H1 (cell line): ENCODE data around the gene TRIM61. TPM values are rescaled to one million over a fixed set of nuclear protein-coding genes. Genes with fewer than 3 reads are reported as not detected.

Source experiments
- CTCF ChIA-PET: fragments of 300-600 bp; sonication (Branson Sonifier 250); formaldehyde crosslinking; loops from one replicate; lab custom pipeline; 2021; ENCODE audit not compliant: partially characterized antibody; lab: Charles Lee
- POLR2A ChIA-PET: fragments of 300-600 bp; sonication (Branson Sonifier 250); formaldehyde crosslinking; loops from one replicate; lab custom pipeline; 2021; ENCODE audit warnings: inconsistent platforms; ENCODE audit not compliant: partially characterized antibody; lab: Charles Lee
- DNase-seq, 2 experiments: peaks; one replicate each; pipeline versions ENCODE4 v3.0.0 to v3.0.0-alpha.2; 2010 to 2022; ENCODE audit warnings: low spot score in 2 of 2, low read depth in 1 of 2, mixed read lengths in 1 of 2
- FAIRE-seq: peaks from 2 replicates; lab custom pipeline; 2011; peaks lifted over from hg19 to GRCh38; lab: Jason Lieb, UNC
- H2AFZ ChIP-seq: 2 replicates; pipeline ENCODE4 v1.8.1; 2012; ENCODE audit warnings: low read length, inconsistent platforms
- H2AK5ac ChIP-seq: 2 replicates; pipeline ENCODE4 v1.6.1; 2013; ENCODE audit warnings: low read depth, low read length
- H2BK120ac ChIP-seq: replicated peaks from 2 replicates; pipeline ENCODE3; 2013; ENCODE audit warnings: low read depth, low read length, inconsistent platforms
- H2BK12ac ChIP-seq: 2 replicates; pipeline ENCODE4 v1.6.1; 2013; ENCODE audit warnings: low read depth, low read length
- H2BK15ac ChIP-seq: 2 replicates; pipeline ENCODE4 v1.6.1; 2013; ENCODE audit warnings: low read length
- H2BK20ac ChIP-seq: 2 replicates; pipeline ENCODE4 v1.6.1; 2013; ENCODE audit warnings: low read length
- H2BK5ac ChIP-seq: 2 replicates; pipeline ENCODE4 v1.6.1; 2013; ENCODE audit warnings: low read depth, low read length
- H3K14ac ChIP-seq: 2 replicates; pipeline ENCODE4 v1.6.1; 2013; ENCODE audit warnings: inconsistent platforms; ENCODE audit not compliant: insufficient read length
- H3K18ac ChIP-seq: 2 replicates; pipeline ENCODE4 v1.6.1; 2013; ENCODE audit warnings: low read length; ENCODE audit errors: extremely low read depth
- H3K23ac ChIP-seq: 2 replicates; pipeline ENCODE4 v1.6.1; 2013; ENCODE audit warnings: inconsistent platforms; ENCODE audit not compliant: insufficient read length
- H3K23me2 ChIP-seq: 2 replicates; pipeline ENCODE4 v1.6.1; 2013; ENCODE audit warnings: low read depth, low read length
- H3K27ac ChIP-seq: 2 replicates; pipeline ENCODE4 v1.6.1; 2011; ENCODE audit warnings: low read depth, low read length, inconsistent platforms
- H3K27me3 ChIP-seq, 4 experiments: replicated peaks in 1 of 4; 1 replicate in 1 of 4; 2 replicates in 3 of 4; pipeline versions ENCODE4 v1.6.1 to v1.8.1; 2011 to 2013; ENCODE audit warnings: low read length in 3 of 4, mild to moderate bottlenecking in 3 of 4, inconsistent platforms in 2 of 4, mixed read lengths in 2 of 4, moderate library complexity in 1 of 4; ENCODE audit not compliant: control insufficient read depth in 3 of 4, insufficient read depth in 3 of 4; ENCODE audit errors: extremely low read depth in 1 of 4
- H3K36me3 ChIP-seq, 4 experiments: 2 replicates each; pipeline versions ENCODE4 v1.6.1 to v1.8.1; 2011 to 2013; ENCODE audit warnings: mild to moderate bottlenecking in 4 of 4, low read length in 3 of 4, moderate library complexity in 2 of 4, control low read depth in 1 of 4, inconsistent platforms in 1 of 4; ENCODE audit not compliant: insufficient read depth in 4 of 4, control insufficient read depth in 2 of 4
- H3K4ac ChIP-seq: replicated peaks from 2 replicates; pipeline ENCODE3; 2013; ENCODE audit warnings: low read length, low read depth, mixed read lengths, inconsistent platforms; ENCODE audit not compliant: insufficient read length
- H3K4me1 ChIP-seq, 4 experiments: replicated peaks in 1 of 4; 1 replicate in 1 of 4; 2 replicates in 3 of 4; pipeline versions ENCODE4 v1.6.1 to v1.8.1; 2011 to 2013; ENCODE audit warnings: low read length in 3 of 4, inconsistent platforms in 2 of 4, mixed read lengths in 1 of 4; ENCODE audit not compliant: insufficient read depth in 4 of 4, control insufficient read depth in 3 of 4
- H3K4me2 ChIP-seq, 2 experiments: 2 replicates each; pipeline versions ENCODE4 v1.6.1 to v1.8.1; 2011 to 2013; ENCODE audit warnings: low read depth in 2 of 2, low read length in 2 of 2, control low read depth in 1 of 2, inconsistent platforms in 1 of 2, mild to moderate bottlenecking in 1 of 2; ENCODE audit not compliant: insufficient read depth in 1 of 2
- H3K4me3 ChIP-seq, 4 experiments: fragments of 200-600, 300-600 bp in 1 of 4; sonication (generic), shearing (Covaris generic), sonication (Bioruptor Twin) in 1 of 4; 2 replicates each; pipeline versions ENCODE4 v1.5.1 to v1.8.1; 2011 to 2016; ENCODE audit warnings: low read length in 4 of 4, low read depth in 3 of 4, control low read depth in 2 of 4, inconsistent platforms in 2 of 4, mild to moderate bottlenecking in 2 of 4, mixed read lengths in 1 of 4, moderate library complexity in 1 of 4; ENCODE audit not compliant: insufficient read depth in 2 of 4; ENCODE audit errors: extremely low read depth in 1 of 4
- H3K56ac ChIP-seq: replicated peaks from 2 replicates; pipeline ENCODE3; 2013; ENCODE audit warnings: low read depth, mild to moderate bottlenecking, mixed read lengths, low read length, inconsistent platforms; ENCODE audit not compliant: insufficient read length
- H3K79me1 ChIP-seq: 2 replicates; pipeline ENCODE4 v1.6.1; 2013; ENCODE audit warnings: low read depth, low read length, control low read depth
- H3K79me2 ChIP-seq, 2 experiments: 2 replicates each; pipeline versions ENCODE4 v1.6.1 to v1.8.1; 2012 to 2013; ENCODE audit warnings: low read length in 2 of 2, mild to moderate bottlenecking in 2 of 2, inconsistent platforms in 1 of 2; ENCODE audit not compliant: insufficient read depth in 2 of 2, control insufficient read depth in 1 of 2
- H3K9ac ChIP-seq, 4 experiments: replicated peaks in 1 of 4; 1 replicate in 1 of 4; 2 replicates in 3 of 4; pipeline versions ENCODE4 v1.6.1 to v1.8.1; 2011 to 2013; ENCODE audit warnings: low read depth in 3 of 4, low read length in 3 of 4, control low read depth in 2 of 4, mild to moderate bottlenecking in 2 of 4, moderate library complexity in 2 of 4, inconsistent platforms in 1 of 4; ENCODE audit errors: extremely low read depth in 1 of 4
- H3K9me3 ChIP-seq, 2 experiments: 2 replicates each; pipeline versions ENCODE4 v1.6.1 to v1.8.1; 2012 to 2013; ENCODE audit warnings: mild to moderate bottlenecking in 2 of 2, moderate library complexity in 2 of 2, control low read depth in 1 of 2, inconsistent platforms in 1 of 2, low read depth in 1 of 2, low read length in 1 of 2, mixed read lengths in 1 of 2; ENCODE audit not compliant: insufficient read depth in 2 of 2
- H4K20me1 ChIP-seq, 2 experiments: replicated peaks in 1 of 2; 2 replicates each; pipeline versions ENCODE3 to v1.8.1; 2011 to 2013; ENCODE audit warnings: inconsistent platforms in 2 of 2, low read length in 2 of 2, mild to moderate bottlenecking in 1 of 2; ENCODE audit not compliant: insufficient read depth in 2 of 2, control insufficient read depth in 1 of 2
- H4K5ac ChIP-seq: 2 replicates; pipeline ENCODE4 v1.6.1; 2013; ENCODE audit warnings: low read length, low read depth, mixed read lengths, inconsistent platforms; ENCODE audit not compliant: insufficient read length
- H4K8ac ChIP-seq: 2 replicates; pipeline ENCODE4 v1.8.0; 2013; ENCODE audit warnings: mild to moderate bottlenecking, moderate library complexity, low read length, inconsistent platforms; ENCODE audit not compliant: insufficient read depth; ENCODE audit errors: extremely low read depth
- H4K91ac ChIP-seq: replicated peaks from 2 replicates; pipeline ENCODE3; 2013; ENCODE audit warnings: low read length, mixed read lengths, inconsistent platforms; ENCODE audit not compliant: insufficient read length
- KDM4A ChIP-seq: IDR thresholded peaks from one replicate; pipeline ENCODE4 v1.7.1; 2012; ENCODE audit warnings: low read depth, mild to moderate bottlenecking, moderate library complexity, low read length, inconsistent platforms; ENCODE audit not compliant: severe bottlenecking
- RAD21 ChIP-seq, 2 experiments: IDR thresholded peaks in 1 of 2; conservative IDR thresholded peaks in 1 of 2; 2 replicates each; pipeline ENCODE4 v1.6.1; 2011; ENCODE audit warnings: low read depth in 2 of 2, low read length in 2 of 2, improper control_type of control experiment in 1 of 2, inconsistent platforms in 1 of 2, mild to moderate bottlenecking in 1 of 2, moderate library complexity in 1 of 2
- WGBS, 2 experiments: shearing (Covaris generic) in 1 of 2; methylation state at CpG; one replicate each; pipeline versions ENCODE4 v1.1.6 to v1.1.7; 2013 to 2015; ENCODE audit warnings: low lambda C conversion rate in 2 of 2, mixed read lengths in 2 of 2, inconsistent platforms in 1 of 2, low coverage in 1 of 2, missing lambda C conversion rate in 1 of 2; ENCODE audit not compliant: insufficient replicate concordance in 2 of 2, insufficient coverage in 1 of 2, insufficient read length in 1 of 2; ENCODE audit errors: extremely low coverage in 1 of 2, missing lambda C conversion rate in 1 of 2; 5-methylcytosine and 5-hydroxymethylcytosine counted together
- polyA plus RNA-seq, 7 experiments: library from polyadenylated mRNA; depleted of rRNA in 3 of 7; stranded (reverse) in 5 of 7; unstranded in 2 of 7; fragments of >200 nt in 5 of 7; fragments of 200-250 nt in 2 of 7; gene quantifications; 1 replicate in 5 of 7; 2 replicates in 1 of 7; 4 replicates in 1 of 7; pipeline versions ENCODE4 v1.2.1 to v1.2.3, GENCODE V29; 2011 to 2013; ENCODE audit warnings: missing spikeins in 2 of 7, mixed read lengths in 2 of 7
- total RNA-seq: library from RNA; stranded (reverse); fragmentation: NEBNext Ultra II Directional; extraction: Animal tissue kit (Norgen Biotek cat#: 25700); gene quantifications from 2 replicates; pipeline ENCODE4 v1.2.1, GENCODE V29; 2021
- TF ChIP-seq, protein P1 (sequence below): IDR thresholded peaks from 2 replicates; pipeline ENCODE4 v1.6.1; 2011; ENCODE audit warnings: low read length, improper control_type of control experiment
- TF ChIP-seq, protein P2 (sequence below), 3 experiments: IDR thresholded peaks; 1 replicate in 2 of 3; 2 replicates in 1 of 3; pipeline versions ENCODE4 v1.5.1 to v1.6.1; 2011; ENCODE audit warnings: low read length in 3 of 3, mild to moderate bottlenecking in 3 of 3, inconsistent platforms in 2 of 3, low read depth in 1 of 3, moderate library complexity in 1 of 3; ENCODE audit not compliant: insufficient read depth in 1 of 3; ENCODE audit errors: control extremely low read depth in 1 of 3

TRIM61 gene
- total and polyA plus RNA-seq, 2 of the 8 experiments (the other 6 are each of a cell fraction or from before 2014, with no cell fraction given), result 0.18 to 5.0 TPM

DNA sequence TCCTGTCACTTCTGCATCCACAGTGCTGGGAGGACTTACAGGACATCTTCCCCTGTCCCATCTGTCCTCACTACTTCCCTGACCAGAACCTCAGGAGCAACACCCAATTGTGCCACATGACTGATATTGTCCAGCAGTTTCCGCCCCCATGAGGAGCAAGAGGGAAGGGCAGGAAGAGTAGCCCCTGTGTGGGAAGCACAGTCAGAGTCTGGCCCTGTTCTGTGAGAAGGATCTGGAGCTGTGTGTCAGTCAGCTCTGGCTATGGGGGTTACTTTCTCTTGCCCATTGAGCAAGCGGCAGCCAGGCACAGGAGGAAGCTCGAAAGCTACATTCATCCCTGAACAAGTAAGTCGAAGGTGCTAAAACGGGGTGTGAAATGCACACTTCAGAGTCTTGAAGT lies 39.5 kb upstream of the TRIM61 start:
- H4K5ac ChIP-seq, result no peak overlapping the region
- POLR2A ChIA-PET, result no interaction called here
- CTCF ChIA-PET, result interaction anchor here (0.5 to 3.1 kb wide), 31 partner anchors 10 to 477 kb away, joined by 3 to 19 read pairs (median 4); partner anchors contain the start of gene TRIM75
- WGBS, 2 experiments, result 80% methylated on average over 5 of the region's 5 CpGs; no CpG with 5 or more reads in 1 of the 2 experiments
- H3K9ac ChIP-seq, result no peak overlapping the region
- no peak overlapping the region for H2BK15ac ChIP-seq
- no peak overlapping the region for H2BK5ac ChIP-seq
- H3K4me1 ChIP-seq, result no peaks in the 10 kb centered on the region
- no peak overlapping the region for H2BK12ac ChIP-seq
- H2BK20ac ChIP-seq, result no peak overlapping the region
- no peaks in the 10 kb centered on the region for H3K27me3 ChIP-seq
- H3K27ac ChIP-seq, result no peak overlapping the region
- no peak overlapping the region for H3K23ac ChIP-seq
- H2BK120ac ChIP-seq, result no peak overlapping the region
- peak overlapping the region; percentile 99 for H2AFZ ChIP-seq
- no peak overlapping the region for H3K4me3 ChIP-seq
- H3K79me1 ChIP-seq, result no peaks in the 10 kb centered on the region
- no peak overlapping the region for H2AK5ac ChIP-seq
- H3K4ac ChIP-seq, result no peak overlapping the region
- no peaks in the 10 kb centered on the region for H3K79me2 ChIP-seq
- H4K8ac ChIP-seq, result no peak overlapping the region
- DNase-seq, result peak in 1 of 2 experiments; percentile 66
- H3K9me3 ChIP-seq, result peaks cover 0 to 3% of the 10 kb centered on the region in 2 experiments; a peak in 1 of 4 replicates
- no peak overlapping the region for H3K56ac ChIP-seq
- no peak overlapping the region for H4K91ac ChIP-seq
- peak; percentile 68 for FAIRE-seq
- H3K23me2 ChIP-seq, result no peaks in the 10 kb centered on the region
- H3K36me3 ChIP-seq, result no peaks in the 10 kb centered on the region
- no peak overlapping the region for H3K14ac ChIP-seq
- no peaks in the 10 kb centered on the region for H4K20me1 ChIP-seq
- H3K4me2 ChIP-seq, result no peak overlapping the region
- no peak overlapping the region for H3K18ac ChIP-seq
- TF ChIP-seq, protein P1, sequence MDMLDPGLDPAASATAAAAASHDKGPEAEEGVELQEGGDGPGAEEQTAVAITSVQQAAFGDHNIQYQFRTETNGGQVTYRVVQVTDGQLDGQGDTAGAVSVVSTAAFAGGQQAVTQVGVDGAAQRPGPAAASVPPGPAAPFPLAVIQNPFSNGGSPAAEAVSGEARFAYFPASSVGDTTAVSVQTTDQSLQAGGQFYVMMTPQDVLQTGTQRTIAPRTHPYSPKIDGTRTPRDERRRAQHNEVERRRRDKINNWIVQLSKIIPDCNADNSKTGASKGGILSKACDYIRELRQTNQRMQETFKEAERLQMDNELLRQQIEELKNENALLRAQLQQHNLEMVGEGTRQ, result peak; percentile 46; the same call in 1 of the 2 replicates
- peak; percentile 45 to 62 for TF ChIP-seq RAD21 (IDR thresholded peaks at IDR 0.05 in 1 of 2, conservative IDR thresholded peaks at IDR 0.05 in 1 of 2; ENCODE audit: low read depth in 2 of 2, low read length in 2 of 2)
- TF ChIP-seq, protein P2, sequence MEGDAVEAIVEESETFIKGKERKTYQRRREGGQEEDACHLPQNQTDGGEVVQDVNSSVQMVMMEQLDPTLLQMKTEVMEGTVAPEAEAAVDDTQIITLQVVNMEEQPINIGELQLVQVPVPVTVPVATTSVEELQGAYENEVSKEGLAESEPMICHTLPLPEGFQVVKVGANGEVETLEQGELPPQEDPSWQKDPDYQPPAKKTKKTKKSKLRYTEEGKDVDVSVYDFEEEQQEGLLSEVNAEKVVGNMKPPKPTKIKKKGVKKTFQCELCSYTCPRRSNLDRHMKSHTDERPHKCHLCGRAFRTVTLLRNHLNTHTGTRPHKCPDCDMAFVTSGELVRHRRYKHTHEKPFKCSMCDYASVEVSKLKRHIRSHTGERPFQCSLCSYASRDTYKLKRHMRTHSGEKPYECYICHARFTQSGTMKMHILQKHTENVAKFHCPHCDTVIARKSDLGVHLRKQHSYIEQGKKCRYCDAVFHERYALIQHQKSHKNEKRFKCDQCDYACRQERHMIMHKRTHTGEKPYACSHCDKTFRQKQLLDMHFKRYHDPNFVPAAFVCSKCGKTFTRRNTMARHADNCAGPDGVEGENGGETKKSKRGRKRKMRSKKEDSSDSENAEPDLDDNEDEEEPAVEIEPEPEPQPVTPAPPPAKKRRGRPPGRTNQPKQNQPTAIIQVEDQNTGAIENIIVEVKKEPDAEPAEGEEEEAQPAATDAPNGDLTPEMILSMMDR (IDR thresholded peaks at IDR 0.05; ENCODE audit: control extremely low read depth in 1 of 3, insufficient read depth in 1 of 3, low read depth in 1 of 3, low read length in 3 of 3), result peak; percentile 45 to 82 (median 71); a peak in 3 of 4 replicates
- no peak for TF ChIP-seq KDM4A
